GM20000 (cell line): ENCODE results near the gene LMBRD2.
A peak's percentile ranks its signal among the peaks of the same experiment; 100 is the strongest.

Experiments
- DNase-seq: peaks from one replicate; pipeline ENCODE4 v3.0.0; 2012; ENCODE audit warnings: low spot score
- CTCF ChIP-seq: IDR thresholded peaks from 2 replicates; pipeline ENCODE4 v1.5.1; 2012; ENCODE audit warnings: mild to moderate bottlenecking, control low read depth; ENCODE audit errors: extremely low read depth, missing control alignments

LMBRD2 gene

GRCh38 chr5:36152324-36153297 is 924 bp upstream of the LMBRD2 start:
- no peak for TF ChIP-seq CTCF
- DNase-seq, result peak; percentile 9

GRCh38 chr5:36150676-36151433 is 832 bp downstream of the LMBRD2 start:
- peak; percentile 53 for DNase-seq

GRCh38 chr5:36147681-36148080 is 4.0 kb downstream of the LMBRD2 start:
- DNase-seq, result no peak
- no peak for TF ChIP-seq CTCF

More at GRCh38 chr5:36150676-36151433, 832 bp downstream of the LMBRD2 start:
- TF ChIP-seq CTCF, result no peak

GRCh38 chr5:36146390-36146789 is 5.3 kb downstream of the LMBRD2 start:
- TF ChIP-seq CTCF, result no peak
- no peak for DNase-seq

- DNase-seq, result no peak
- no peak for TF ChIP-seq CTCF
Observed at GRCh38 chr5:36145311-36145710, 6.4 kb downstream of the LMBRD2 start.

GRCh38 chr5:36138900-36139683 is 12.6 kb downstream of the LMBRD2 start:
- DNase-seq, result no peak
- no peak for TF ChIP-seq CTCF
